OCI-LY1 (cell line): ENCODE results near the gene ZFP1.

Experiments
- CTCF ChIP-seq: fragments of 200-600 bp; sonication (generic), shearing (Covaris generic); IDR thresholded peaks from 2 replicates; pipeline ENCODE4 v1.5.1; 2017; ENCODE audit warnings: mild to moderate bottlenecking, antibody characterized with exemption, low read length, moderate library complexity, mixed read lengths
- EZH2 ChIP-seq: fragments of 200-600 bp; sonication (generic), shearing (Covaris generic); IDR thresholded peaks from 2 replicates; pipeline ENCODE4 v1.8.0; 2017; ENCODE audit warnings: borderline replicate concordance, mixed run types, mild to moderate bottlenecking, antibody characterized with exemption, low read length, moderate library complexity, mixed read lengths

GRCh38 chr16:75139498-75139897, 8.8 kb upstream of the ZFP1 start:
- TF ChIP-seq CTCF (no peak), EZH2 (no peak)
